ENCODE results near the gene MTIF3. TPM values are rescaled to one million over a fixed set of nuclear protein-coding genes. Genes with fewer than 3 reads are reported as not detected.

Gene MTIF3
- total RNA-seq, 1 experiment from 2014 or later: 42.0 TPM

DNA sequence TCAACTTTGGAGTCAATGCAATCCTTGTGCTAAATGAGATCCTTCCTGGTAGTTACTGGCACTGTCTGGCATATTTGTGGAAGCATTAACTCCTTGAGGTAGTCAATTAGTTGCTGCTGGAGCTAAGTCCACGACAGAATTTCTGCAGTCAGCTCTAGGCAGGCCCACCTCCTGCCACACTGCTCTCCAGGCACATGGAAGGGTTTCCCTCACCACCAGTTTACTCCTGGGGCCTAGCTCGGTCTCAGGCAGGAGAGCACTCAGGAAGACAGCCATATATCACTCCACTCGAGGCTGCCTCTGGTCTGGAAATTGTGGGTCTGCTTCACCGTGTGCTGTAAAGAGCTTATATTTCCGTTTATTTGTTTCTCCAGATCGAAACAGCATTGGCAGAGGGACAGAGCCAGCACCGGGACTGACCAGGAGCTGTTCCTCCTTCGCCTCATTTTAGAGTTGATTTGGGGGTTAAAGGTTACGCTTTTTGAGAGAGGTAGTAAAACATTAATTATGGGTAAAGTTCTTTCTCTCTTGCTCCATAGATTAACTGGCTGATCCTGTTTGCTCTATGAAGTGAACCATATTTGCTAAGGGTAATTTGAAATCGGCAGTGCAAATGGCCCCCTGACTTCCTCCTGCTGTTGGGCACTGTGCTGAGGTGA is 46.5 kb downstream of the MTIF3 start (continued):
- TF ChIP-seq, protein P1, sequence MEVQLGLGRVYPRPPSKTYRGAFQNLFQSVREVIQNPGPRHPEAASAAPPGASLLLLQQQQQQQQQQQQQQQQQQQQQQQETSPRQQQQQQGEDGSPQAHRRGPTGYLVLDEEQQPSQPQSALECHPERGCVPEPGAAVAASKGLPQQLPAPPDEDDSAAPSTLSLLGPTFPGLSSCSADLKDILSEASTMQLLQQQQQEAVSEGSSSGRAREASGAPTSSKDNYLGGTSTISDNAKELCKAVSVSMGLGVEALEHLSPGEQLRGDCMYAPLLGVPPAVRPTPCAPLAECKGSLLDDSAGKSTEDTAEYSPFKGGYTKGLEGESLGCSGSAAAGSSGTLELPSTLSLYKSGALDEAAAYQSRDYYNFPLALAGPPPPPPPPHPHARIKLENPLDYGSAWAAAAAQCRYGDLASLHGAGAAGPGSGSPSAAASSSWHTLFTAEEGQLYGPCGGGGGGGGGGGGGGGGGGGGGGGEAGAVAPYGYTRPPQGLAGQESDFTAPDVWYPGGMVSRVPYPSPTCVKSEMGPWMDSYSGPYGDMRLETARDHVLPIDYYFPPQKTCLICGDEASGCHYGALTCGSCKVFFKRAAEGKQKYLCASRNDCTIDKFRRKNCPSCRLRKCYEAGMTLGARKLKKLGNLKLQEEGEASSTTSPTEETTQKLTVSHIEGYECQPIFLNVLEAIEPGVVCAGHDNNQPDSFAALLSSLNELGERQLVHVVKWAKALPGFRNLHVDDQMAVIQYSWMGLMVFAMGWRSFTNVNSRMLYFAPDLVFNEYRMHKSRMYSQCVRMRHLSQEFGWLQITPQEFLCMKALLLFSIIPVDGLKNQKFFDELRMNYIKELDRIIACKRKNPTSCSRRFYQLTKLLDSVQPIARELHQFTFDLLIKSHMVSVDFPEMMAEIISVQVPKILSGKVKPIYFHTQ (CRISPR knock-in tag; IDR thresholded peaks at IDR 0.05): no peak
- TF ChIP-seq SP1 (CRISPR knock-in tag; conservative IDR thresholded peaks at IDR 0.05) (no peak), PRRX2 (CRISPR knock-in tag; IDR thresholded peaks at IDR 0.05) (no peak), ZBTB21 (CRISPR knock-in tag; IDR thresholded peaks at IDR 0.05; ENCODE audit: borderline replicate concordance) (no peak), GABPB1 (CRISPR knock-in tag; IDR thresholded peaks at IDR 0.05) (no peak)
- TF ChIP-seq, protein P2, sequence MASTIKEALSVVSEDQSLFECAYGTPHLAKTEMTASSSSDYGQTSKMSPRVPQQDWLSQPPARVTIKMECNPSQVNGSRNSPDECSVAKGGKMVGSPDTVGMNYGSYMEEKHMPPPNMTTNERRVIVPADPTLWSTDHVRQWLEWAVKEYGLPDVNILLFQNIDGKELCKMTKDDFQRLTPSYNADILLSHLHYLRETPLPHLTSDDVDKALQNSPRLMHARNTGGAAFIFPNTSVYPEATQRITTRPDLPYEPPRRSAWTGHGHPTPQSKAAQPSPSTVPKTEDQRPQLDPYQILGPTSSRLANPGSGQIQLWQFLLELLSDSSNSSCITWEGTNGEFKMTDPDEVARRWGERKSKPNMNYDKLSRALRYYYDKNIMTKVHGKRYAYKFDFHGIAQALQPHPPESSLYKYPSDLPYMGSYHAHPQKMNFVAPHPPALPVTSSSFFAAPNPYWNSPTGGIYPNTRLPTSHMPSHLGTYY (CRISPR knock-in tag; IDR thresholded peaks at IDR 0.05): no peak
- TF ChIP-seq, protein P3, sequence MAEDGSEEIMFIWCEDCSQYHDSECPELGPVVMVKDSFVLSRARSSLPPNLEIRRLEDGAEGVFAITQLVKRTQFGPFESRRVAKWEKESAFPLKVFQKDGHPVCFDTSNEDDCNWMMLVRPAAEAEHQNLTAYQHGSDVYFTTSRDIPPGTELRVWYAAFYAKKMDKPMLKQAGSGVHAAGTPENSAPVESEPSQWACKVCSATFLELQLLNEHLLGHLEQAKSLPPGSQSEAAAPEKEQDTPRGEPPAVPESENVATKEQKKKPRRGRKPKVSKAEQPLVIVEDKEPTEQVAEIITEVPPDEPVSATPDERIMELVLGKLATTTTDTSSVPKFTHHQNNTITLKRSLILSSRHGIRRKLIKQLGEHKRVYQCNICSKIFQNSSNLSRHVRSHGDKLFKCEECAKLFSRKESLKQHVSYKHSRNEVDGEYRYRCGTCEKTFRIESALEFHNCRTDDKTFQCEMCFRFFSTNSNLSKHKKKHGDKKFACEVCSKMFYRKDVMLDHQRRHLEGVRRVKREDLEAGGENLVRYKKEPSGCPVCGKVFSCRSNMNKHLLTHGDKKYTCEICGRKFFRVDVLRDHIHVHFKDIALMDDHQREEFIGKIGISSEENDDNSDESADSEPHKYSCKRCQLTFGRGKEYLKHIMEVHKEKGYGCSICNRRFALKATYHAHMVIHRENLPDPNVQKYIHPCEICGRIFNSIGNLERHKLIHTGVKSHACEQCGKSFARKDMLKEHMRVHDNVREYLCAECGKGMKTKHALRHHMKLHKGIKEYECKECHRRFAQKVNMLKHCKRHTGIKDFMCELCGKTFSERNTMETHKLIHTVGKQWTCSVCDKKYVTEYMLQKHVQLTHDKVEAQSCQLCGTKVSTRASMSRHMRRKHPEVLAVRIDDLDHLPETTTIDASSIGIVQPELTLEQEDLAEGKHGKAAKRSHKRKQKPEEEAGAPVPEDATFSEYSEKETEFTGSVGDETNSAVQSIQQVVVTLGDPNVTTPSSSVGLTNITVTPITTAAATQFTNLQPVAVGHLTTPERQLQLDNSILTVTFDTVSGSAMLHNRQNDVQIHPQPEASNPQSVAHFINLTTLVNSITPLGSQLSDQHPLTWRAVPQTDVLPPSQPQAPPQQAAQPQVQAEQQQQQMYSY (CRISPR knock-in tag; IDR thresholded peaks at IDR 0.05): no peak
- TF ChIP-seq, protein P4, sequence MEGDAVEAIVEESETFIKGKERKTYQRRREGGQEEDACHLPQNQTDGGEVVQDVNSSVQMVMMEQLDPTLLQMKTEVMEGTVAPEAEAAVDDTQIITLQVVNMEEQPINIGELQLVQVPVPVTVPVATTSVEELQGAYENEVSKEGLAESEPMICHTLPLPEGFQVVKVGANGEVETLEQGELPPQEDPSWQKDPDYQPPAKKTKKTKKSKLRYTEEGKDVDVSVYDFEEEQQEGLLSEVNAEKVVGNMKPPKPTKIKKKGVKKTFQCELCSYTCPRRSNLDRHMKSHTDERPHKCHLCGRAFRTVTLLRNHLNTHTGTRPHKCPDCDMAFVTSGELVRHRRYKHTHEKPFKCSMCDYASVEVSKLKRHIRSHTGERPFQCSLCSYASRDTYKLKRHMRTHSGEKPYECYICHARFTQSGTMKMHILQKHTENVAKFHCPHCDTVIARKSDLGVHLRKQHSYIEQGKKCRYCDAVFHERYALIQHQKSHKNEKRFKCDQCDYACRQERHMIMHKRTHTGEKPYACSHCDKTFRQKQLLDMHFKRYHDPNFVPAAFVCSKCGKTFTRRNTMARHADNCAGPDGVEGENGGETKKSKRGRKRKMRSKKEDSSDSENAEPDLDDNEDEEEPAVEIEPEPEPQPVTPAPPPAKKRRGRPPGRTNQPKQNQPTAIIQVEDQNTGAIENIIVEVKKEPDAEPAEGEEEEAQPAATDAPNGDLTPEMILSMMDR (IDR thresholded peaks at IDR 0.05): no peak

- ChIA-PET POLR2A (interaction anchor here (0.8 kb wide), 1 partner anchor 81 kb away, joined by 5 read pairs; no protein-coding TSS in a partner anchor), CTCF (interaction anchor here (0.6 to 1.8 kb wide), 6 partner anchors 14 to 457 kb away, joined by 3 to 18 read pairs (median 6); no protein-coding TSS in a partner anchor)
- DNase-seq (ENCODE audit: low spot score) (no peak), ATAC-seq (peak; percentile 79)
- H3K9me3 Mint-ChIP-seq: peaks cover 8% of the 10 kb centered on the region
- H3K27ac Mint-ChIP-seq: peak overlapping the region; percentile 46
- peaks cover 18% of the 10 kb centered on the region for H3K4me1 Mint-ChIP-seq
- peaks cover 5% of the 10 kb centered on the region; the same call in 1 of the 2 replicates for H3K36me3 Mint-ChIP-seq
- no peak overlapping the region for H3K4me3 Mint-ChIP-seq
- no peak for TF ChIP-seq ZNF263 (CRISPR knock-in tag; IDR thresholded peaks at IDR 0.05; ENCODE audit: low read depth)
- no peak for TF ChIP-seq FOXP1 (CRISPR knock-in tag; IDR thresholded peaks at IDR 0.05; ENCODE audit: borderline replicate concordance)
- no peaks in the 10 kb centered on the region for H3K27me3 Mint-ChIP-seq (ENCODE audit: low read depth)
Measured at GRCh38 chr13:27403203-27403678, 47.1 kb downstream of the MTIF3 start.

- DNase-seq (ENCODE audit: low spot score): no peak
- ChIA-PET CTCF (no interaction called here), POLR2A (no interaction called here)
- H3K4me3 Mint-ChIP-seq: no peak overlapping the region
- H3K27ac Mint-ChIP-seq: no peak overlapping the region
- ATAC-seq: no peak
- peaks cover 18% of the 10 kb centered on the region for H3K4me1 Mint-ChIP-seq
- H3K27me3 Mint-ChIP-seq (ENCODE audit: low read depth): no peaks in the 10 kb centered on the region
- peaks cover 8% of the 10 kb centered on the region for H3K9me3 Mint-ChIP-seq
- H3K36me3 Mint-ChIP-seq: peaks cover 5% of the 10 kb centered on the region; the same call in 1 of the 2 replicates
- TF ChIP-seq OVOL2 (CRISPR knock-in tag; IDR thresholded peaks at IDR 0.05; ENCODE audit: borderline replicate concordance) (no peak), NFYB (CRISPR knock-in tag; conservative IDR thresholded peaks at IDR 0.05; ENCODE audit: low read depth) (no peak), PRRX2 (CRISPR knock-in tag; IDR thresholded peaks at IDR 0.05) (no peak), ELF4 (CRISPR knock-in tag; IDR thresholded peaks at IDR 0.05; ENCODE audit: low read depth) (no peak)
- TF ChIP-seq, protein P3 (CRISPR knock-in tag; IDR thresholded peaks at IDR 0.05): no peak
- TF ChIP-seq, protein P5, sequence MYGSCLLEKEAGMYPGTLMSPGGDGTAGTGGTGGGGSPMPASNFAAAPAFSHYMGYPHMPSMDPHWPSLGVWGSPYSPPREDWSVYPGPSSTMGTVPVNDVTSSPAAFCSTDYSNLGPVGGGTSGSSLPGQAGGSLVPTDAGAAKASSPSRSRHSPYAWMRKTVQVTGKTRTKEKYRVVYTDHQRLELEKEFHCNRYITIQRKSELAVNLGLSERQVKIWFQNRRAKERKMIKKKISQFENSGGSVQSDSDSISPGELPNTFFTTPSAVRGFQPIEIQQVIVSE (CRISPR knock-in tag; IDR thresholded peaks at IDR 0.05; ENCODE audit: borderline replicate concordance): no peak
- TF ChIP-seq, protein P6, sequence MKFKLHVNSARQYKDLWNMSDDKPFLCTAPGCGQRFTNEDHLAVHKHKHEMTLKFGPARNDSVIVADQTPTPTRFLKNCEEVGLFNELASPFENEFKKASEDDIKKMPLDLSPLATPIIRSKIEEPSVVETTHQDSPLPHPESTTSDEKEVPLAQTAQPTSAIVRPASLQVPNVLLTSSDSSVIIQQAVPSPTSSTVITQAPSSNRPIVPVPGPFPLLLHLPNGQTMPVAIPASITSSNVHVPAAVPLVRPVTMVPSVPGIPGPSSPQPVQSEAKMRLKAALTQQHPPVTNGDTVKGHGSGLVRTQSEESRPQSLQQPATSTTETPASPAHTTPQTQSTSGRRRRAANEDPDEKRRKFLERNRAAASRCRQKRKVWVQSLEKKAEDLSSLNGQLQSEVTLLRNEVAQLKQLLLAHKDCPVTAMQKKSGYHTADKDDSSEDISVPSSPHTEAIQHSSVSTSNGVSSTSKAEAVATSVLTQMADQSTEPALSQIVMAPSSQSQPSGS (CRISPR knock-in tag; IDR thresholded peaks at IDR 0.05; ENCODE audit: borderline replicate concordance, low read depth): no peak
Measured at GRCh38 chr13:27401210-27401609, 49.2 kb downstream of the MTIF3 start.
